Measurements from ENCODE around the gene AADACL4. TPM values are rescaled to one million over a fixed set of nuclear protein-coding genes. Genes with fewer than 3 reads are reported as not detected.
A peak's percentile ranks its signal among the peaks of the same experiment; 100 is the strongest.
"Not testable (repeated sequence)": the region's sequence is repeated elsewhere in the genome, so short reads cannot be mapped to it uniquely, and the experiment has no call there.

Gene AADACL4
- polyA plus RNA-seq, 10 donors = not detected

- not testable (repeated sequence) for DNase-seq
These were observed 14.1 kb downstream of the AADACL4 start for GRCh38 chr1:12657885-12658512.

GRCh38 chr1:12658531-12659453 is 14.9 kb downstream of the AADACL4 start:
- peak; percentile 78 to 88 (median 82) for DNase-seq

- no peak for DNase-seq
These were observed 17.8 kb downstream of the AADACL4 start for GRCh38 chr1:12661606-12662219.

GRCh38 chr1:12662556-12662955 is 18.7 kb downstream of the AADACL4 start:
- DNase-seq = no peak

GRCh38 chr1:12665511-12665910 is 21.6 kb downstream of the AADACL4 start:
- DNase-seq = no peak

- no peak for DNase-seq
These were observed 22.4 kb downstream of the AADACL4 start for GRCh38 chr1:12666141-12666735.

GRCh38 chr1:12669529-12670068 is 25.7 kb downstream of the AADACL4 start:
- DNase-seq = peak; percentile 18 to 59 (median 22)

- no peak for DNase-seq
These were observed 30.5 kb downstream of the AADACL4 start for GRCh38 chr1:12674358-12674757.

GRCh38 chr1:12676122-12676521 is 32.2 kb downstream of the AADACL4 start:
- DNase-seq = not testable (repeated sequence)

GRCh38 chr1:12677565-12677964 is 33.7 kb downstream of the AADACL4 start:
- DNase-seq = no peak

GRCh38 chr1:12678350-12678749 is 34.5 kb downstream of the AADACL4 start:
- DNase-seq = no peak

- DNase-seq = no peak
These were observed 34.9 kb downstream of the AADACL4 start for GRCh38 chr1:12678820-12679219.

GRCh38 chr1:12690156-12690555 is 46.3 kb downstream of the AADACL4 start:
- DNase-seq = no peak

- peak in 2 of 3 donors; percentile 13 to 27 for DNase-seq
These were observed 49.3 kb downstream of the AADACL4 start for GRCh38 chr1:12692967-12693782.

- DNase-seq = no peak
These were observed 52.8 kb downstream of the AADACL4 start for GRCh38 chr1:12696658-12697057.

- DNase-seq = peak in 1 of 3 donors; percentile 62
These were observed 53.5 kb downstream of the AADACL4 start for GRCh38 chr1:12697397-12697796.

GRCh38 chr1:12703821-12704451 is 60.1 kb downstream of the AADACL4 start:
- no peak for DNase-seq

GRCh38 chr1:12706061-12706460 is 62.2 kb downstream of the AADACL4 start:
- no peak for DNase-seq

- DNase-seq = no peak
These were observed 64.7 kb downstream of the AADACL4 start for GRCh38 chr1:12708396-12709090.

- no peak for DNase-seq
These were observed 65.2 kb downstream of the AADACL4 start for GRCh38 chr1:12709091-12709491.
